Tibial artery (tissue), 4 donors: ENCODE data around the gene IL17REL.

ENCODE experiments used
- DNase-seq, 2 donors: peaks; one replicate each; pipeline ENCODE4 v3.0.0-alpha.2; 2019
- H3K27ac ChIP-seq, 2 donors: fragments of 200-600 bp; sonication (generic) in 1 of 2; 1 replicate in 1 of 2; 2 replicates in 1 of 2; pipeline ENCODE4 v1.5.1; 2018 to 2019; ENCODE audit warnings: mild to moderate bottlenecking in 1 of 2
- H3K27me3 ChIP-seq, 2 donors: fragments of 200-600 bp; sonication (generic) in 1 of 2; one replicate each; pipeline versions ENCODE4 v1.5.1 to v1.6.0; 2016 to 2019
- H3K36me3 ChIP-seq, 3 donors: fragments of 200-600 bp; sonication (generic) in 2 of 3; one replicate each; pipeline ENCODE4 v1.5.1; 2016 to 2019; ENCODE audit warnings: mild to moderate bottlenecking in 2 of 3
- H3K4me1 ChIP-seq, 4 donors: fragments of 200-600 bp; sonication (generic) in 2 of 4; 1 replicate in 3 of 4; 2 replicates in 1 of 4; pipeline ENCODE4 v1.5.1; 2016 to 2019
- H3K4me3 ChIP-seq, 2 donors: fragments of 200-600 bp; sonication (generic) in 1 of 2; 1 replicate in 1 of 2; 2 replicates in 1 of 2; pipeline ENCODE4 v1.5.1; 2018 to 2019; ENCODE audit warnings: mild to moderate bottlenecking in 2 of 2
- H3K9me3 ChIP-seq, 3 donors: fragments of 200-600 bp; sonication (generic) in 1 of 3; one replicate each; pipeline ENCODE4 v1.5.1; 2016 to 2019
- intact Hi-C: fragments of 100-400 bp; cut with DNase I; formaldehyde crosslinking; loops from one replicate; pipeline ENCODE4 v1.15.0; 2023; ENCODE audit warnings: low total_unique reads
- TF ChIP-seq, protein P1 (sequence below), 2 experiments: fragments of 200-600 bp in 1 of 2; fragments of 450-650 bp in 1 of 2; IDR thresholded peaks; one replicate each; pipeline ENCODE4 v1.5.1; 2017 to 2019; ENCODE audit warnings: antibody characterized with exemption in 2 of 2, mild to moderate bottlenecking in 1 of 2, moderate library complexity in 1 of 2

IL17REL gene

DNA sequence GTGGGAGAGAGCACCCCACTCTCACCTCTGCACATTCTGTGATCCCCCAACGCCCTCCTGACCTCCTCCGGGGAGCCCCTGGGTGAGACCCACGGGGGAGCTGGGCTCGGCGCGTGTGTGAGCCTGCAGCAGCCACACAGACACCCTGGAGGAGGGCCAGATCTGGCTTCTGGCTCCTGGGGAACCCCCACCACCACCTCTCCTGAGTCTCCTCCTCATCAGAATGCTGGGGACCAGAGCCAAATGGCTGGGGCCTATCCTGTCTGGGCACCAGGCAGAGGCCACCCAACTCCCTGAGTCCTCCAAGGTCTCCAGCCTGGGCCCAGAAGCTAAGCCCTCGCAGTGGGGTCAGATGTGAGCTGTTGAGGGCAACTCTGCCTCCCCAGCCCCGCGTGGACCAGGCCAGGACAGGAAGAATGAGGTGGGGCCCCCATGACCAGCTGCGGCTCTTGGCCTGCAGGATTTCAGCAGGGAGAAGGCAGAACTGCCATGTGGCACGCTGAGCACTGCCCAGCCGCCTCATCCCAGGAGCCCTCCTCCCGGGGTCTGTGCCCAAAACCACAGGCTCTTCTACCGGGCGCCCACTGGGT lies 57.5 kb downstream of the IL17REL start:
- Histone ChIP-seq H3K4me3 (no peak overlapping the region), H3K27ac (no peak overlapping the region), H3K9me3 (no peaks in the 10 kb centered on the region), H3K4me1 (peaks cover 0 to 67% (median 35%) of the 10 kb centered on the region in 4 donors), H3K27me3 (no peaks in the 10 kb centered on the region), H3K36me3 (no peaks in the 10 kb centered on the region)
- intact Hi-C loops, result no loop called here
- TF ChIP-seq, protein P1, sequence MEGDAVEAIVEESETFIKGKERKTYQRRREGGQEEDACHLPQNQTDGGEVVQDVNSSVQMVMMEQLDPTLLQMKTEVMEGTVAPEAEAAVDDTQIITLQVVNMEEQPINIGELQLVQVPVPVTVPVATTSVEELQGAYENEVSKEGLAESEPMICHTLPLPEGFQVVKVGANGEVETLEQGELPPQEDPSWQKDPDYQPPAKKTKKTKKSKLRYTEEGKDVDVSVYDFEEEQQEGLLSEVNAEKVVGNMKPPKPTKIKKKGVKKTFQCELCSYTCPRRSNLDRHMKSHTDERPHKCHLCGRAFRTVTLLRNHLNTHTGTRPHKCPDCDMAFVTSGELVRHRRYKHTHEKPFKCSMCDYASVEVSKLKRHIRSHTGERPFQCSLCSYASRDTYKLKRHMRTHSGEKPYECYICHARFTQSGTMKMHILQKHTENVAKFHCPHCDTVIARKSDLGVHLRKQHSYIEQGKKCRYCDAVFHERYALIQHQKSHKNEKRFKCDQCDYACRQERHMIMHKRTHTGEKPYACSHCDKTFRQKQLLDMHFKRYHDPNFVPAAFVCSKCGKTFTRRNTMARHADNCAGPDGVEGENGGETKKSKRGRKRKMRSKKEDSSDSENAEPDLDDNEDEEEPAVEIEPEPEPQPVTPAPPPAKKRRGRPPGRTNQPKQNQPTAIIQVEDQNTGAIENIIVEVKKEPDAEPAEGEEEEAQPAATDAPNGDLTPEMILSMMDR (IDR thresholded peaks at IDR 0.05), result no peak
- no peak for DNase-seq

DNA sequence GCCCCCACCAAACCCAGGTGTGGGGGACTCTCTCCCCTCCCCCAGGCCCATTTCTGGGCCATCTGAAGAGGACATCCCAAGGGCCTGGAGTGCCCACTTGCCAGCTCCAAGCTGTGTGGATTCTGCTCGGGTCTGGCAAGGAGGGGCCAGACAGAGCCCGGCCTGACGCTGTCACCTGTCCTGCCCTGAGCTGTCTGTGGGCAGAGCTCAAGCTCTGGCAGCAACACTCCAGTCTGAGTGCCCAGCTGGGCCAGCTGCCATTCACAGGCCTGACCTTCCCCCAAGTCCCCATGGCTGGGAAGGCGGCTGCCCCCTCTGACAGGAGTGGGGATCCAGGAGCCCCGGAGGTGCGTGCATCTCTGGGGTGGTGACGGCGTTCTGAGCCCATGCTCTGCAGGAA lies 58.2 kb downstream of the IL17REL start:
- TF ChIP-seq, protein P1 (IDR thresholded peaks at IDR 0.05), result no peak
- H3K4me3 ChIP-seq, result no peak overlapping the region
- no peak for DNase-seq
- intact Hi-C loops, result no loop called here
- no peaks in the 10 kb centered on the region for H3K27me3 ChIP-seq
- no peaks in the 10 kb centered on the region for H3K9me3 ChIP-seq
- peaks cover 0 to 67% (median 29%) of the 10 kb centered on the region in 4 donors for H3K4me1 ChIP-seq
- H3K36me3 ChIP-seq, result no peaks in the 10 kb centered on the region
- H3K27ac ChIP-seq, result peak overlapping the region in 1 of 2 donors; percentile 19

DNA sequence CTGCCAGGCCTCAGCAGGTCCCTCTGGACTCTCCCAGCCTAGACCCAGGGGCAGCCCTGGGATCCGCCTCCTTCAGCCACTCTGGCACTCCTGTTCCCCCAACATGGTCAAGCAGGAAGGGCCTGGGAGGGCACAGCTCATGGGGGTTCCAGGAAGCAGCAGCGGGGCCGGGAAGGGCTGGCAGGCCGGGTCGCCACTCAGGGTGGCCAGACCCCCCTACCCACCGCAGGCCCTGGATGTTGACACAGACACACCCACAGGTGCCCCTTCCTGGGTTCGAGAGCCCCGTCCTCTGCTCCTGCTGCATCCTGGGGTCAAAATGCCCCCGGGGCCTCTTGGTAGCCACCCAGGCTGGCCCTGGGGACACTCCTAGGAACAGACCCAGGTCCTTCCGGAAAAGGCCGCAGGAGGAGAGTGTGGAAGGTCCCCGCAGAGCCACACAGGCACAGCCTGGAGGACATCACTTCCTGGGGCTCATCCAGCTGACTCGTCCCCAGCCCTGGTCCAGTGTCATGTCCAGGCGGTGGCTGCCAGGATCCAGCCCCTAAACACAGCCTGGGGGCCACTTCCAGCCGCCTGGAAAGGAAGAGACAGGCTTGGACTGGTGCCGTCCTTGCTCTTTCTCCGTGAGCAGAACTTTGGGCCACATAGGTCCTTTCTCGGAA lies 58.8 kb downstream of the IL17REL start:
- H3K27me3 ChIP-seq, result no peaks in the 10 kb centered on the region

DNA sequence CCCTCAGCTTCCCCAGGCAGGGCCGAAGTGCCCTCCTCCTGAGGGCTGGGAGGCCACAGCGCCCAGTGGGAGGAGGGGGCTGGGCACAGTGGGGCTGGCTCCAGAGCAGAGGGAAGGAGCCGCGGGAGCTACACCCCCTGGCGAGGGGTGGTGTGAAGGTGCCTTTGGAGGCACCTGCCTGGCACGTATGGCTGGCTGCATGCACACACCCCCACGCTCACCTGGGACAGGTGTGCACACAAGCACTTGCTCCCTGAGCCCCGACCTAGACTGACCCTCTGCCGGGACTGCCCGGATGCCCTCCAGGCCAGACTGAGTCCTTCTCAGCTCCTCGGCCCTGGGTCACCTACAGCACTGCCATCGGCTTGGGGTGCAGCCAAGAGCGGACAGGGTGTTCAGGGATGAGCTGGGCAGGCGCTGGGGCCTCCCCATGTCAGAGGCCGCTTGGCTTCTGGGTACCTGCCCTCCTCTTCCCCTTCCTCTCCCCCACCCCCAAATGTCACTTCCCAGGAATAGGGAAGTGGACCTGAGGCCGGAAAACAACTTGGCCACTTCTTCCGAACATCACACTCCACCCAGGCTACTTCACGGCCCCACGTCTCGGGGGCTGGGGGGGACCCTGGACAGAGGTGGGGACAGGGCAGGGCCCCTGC lies 59.4 kb downstream of the IL17REL start:
- H3K9me3 ChIP-seq, result no peaks in the 10 kb centered on the region
- no peak for DNase-seq
- H3K4me1 ChIP-seq, result peaks cover 0 to 63% (median 29%) of the 10 kb centered on the region in 4 donors
- no peaks in the 10 kb centered on the region for H3K36me3 ChIP-seq
- no peaks in the 10 kb centered on the region for H3K27me3 ChIP-seq
- intact Hi-C loops, result no loop called here
- TF ChIP-seq, protein P1 (IDR thresholded peaks at IDR 0.05), result no peak
- no peak overlapping the region for H3K4me3 ChIP-seq
- peak overlapping the region in 1 of 2 donors; percentile 41 for H3K27ac ChIP-seq

More for the DNA sequence above, 58.8 kb downstream of the IL17REL start:
- no peaks in the 10 kb centered on the region for H3K36me3 ChIP-seq
- TF ChIP-seq, protein P1 (IDR thresholded peaks at IDR 0.05), result no peak
- no peaks in the 10 kb centered on the region for H3K9me3 ChIP-seq
- intact Hi-C loops, result no loop called here
- peaks cover 0 to 64% (median 29%) of the 10 kb centered on the region in 4 donors for H3K4me1 ChIP-seq
- peak overlapping the region; percentile 19 to 41 for H3K27ac ChIP-seq
- no peak for DNase-seq
- no peak overlapping the region for H3K4me3 ChIP-seq

DNA sequence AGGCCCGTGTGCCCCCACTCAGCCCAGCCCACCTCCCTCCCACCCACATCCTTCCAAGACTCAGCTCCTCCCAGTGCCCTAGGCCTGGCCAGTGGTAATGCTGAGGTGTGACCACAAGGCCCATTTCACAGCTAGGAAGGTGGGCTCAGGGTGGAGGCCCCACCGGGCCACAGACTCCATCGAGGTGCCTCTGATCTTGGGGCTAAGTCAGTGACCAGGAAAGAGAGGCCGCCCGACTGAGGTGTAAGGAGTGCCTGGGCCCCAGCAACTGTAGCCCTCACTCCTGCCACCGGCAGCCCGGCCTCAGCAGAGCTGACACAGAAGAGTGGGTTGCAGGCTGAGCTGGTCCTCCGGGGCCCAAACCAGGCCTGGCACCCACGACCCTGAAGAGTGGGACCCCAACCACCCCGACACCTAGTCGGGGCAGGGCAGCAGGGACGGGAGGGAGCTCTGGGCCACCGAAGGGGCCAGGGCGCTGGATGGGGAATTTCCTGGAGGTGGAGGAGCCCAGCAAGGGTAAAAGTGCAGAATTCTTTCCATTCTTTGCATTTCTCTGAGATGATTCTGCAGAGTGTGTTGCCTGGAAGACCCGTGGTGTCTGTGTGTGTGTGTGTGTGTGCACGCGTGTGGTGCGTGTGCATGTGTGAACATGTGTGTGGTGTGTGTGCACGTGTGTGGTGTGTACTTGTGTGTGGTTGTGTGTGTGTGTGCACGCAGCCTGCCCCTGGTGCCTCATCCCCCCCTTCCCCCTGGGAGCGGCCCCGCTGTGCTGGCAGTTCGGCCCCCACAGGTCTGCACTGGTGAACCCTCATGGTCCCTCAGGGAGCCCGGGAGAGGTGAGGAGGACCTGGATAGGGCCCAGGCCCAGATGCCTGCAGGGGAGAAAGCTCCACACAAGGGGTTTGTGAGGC lies 60.3 kb downstream of the IL17REL start:
- DNase-seq, result no peak
- intact Hi-C loops, result no loop called here
- H3K4me1 ChIP-seq, result peaks cover 0 to 70% (median 29%) of the 10 kb centered on the region in 4 donors
- H3K27me3 ChIP-seq, result no peaks in the 10 kb centered on the region
- no peaks in the 10 kb centered on the region for H3K36me3 ChIP-seq
- peak overlapping the region; percentile 17 to 30 for H3K27ac ChIP-seq
- TF ChIP-seq, protein P1 (IDR thresholded peaks at IDR 0.05), result no peak
- H3K9me3 ChIP-seq, result no peaks in the 10 kb centered on the region
- no peak overlapping the region for H3K4me3 ChIP-seq
